K562 (cell line): ENCODE data around the gene WBP1L. TPM values are rescaled to one million over a fixed set of nuclear protein-coding genes. Genes with fewer than 3 reads are reported as not detected.

ENCODE experiments used
- ATAC-seq: fragments of 200-7000 bp; cut with Tn5 transposase; 3 replicates; pipeline ENCODE4 v1.9.1; 2020; ENCODE audit warnings: moderate library complexity
- BruUV-seq: library from RNA; stranded (reverse); fragments of 400-500 nt; replicated peaks from 2 replicates; lab custom pipeline; 2021; lab: Mats Ljungman, UMichigan
- CTCF ChIA-PET: fragments of 300-600 bp; formaldehyde crosslinking; extraction: SDS; loops from one replicate; lab custom pipeline; 2021; ENCODE audit warnings: low intra/inter-chr PET ratio; lab: Yijun Ruan, JAX
- POLR2A ChIA-PET: fragments of 300-600, 350-650 bp; sonication (Branson Sonifier 250); formaldehyde crosslinking; extraction: SDS; loops from one replicate; lab custom pipeline; 2021; ENCODE audit warnings: antibody characterized with exemption, inconsistent platforms; lab: Yijun Ruan, JAX
- DNase-seq, 4 experiments: peaks; one replicate each; pipeline versions ENCODE4 v3.0.0 to v3.0.0-alpha.2; 2011 to 2018; ENCODE audit warnings: low spot score in 3 of 4, mixed read lengths in 3 of 4; ENCODE audit errors: extremely low read depth in 1 of 4
- FAIRE-seq: peaks from 2 replicates; lab custom pipeline; 2011; peaks lifted over from hg19 to GRCh38; lab: Jason Lieb, UNC
- H2AFZ ChIP-seq: 2 replicates; pipeline ENCODE4 v1.6.0; 2011; ENCODE audit warnings: low read depth, low read length, control low read depth, inconsistent platforms
- H3K27ac ChIP-seq: fragments of 200-600 bp; 3 replicates; pipeline ENCODE4 v1.8.0; 2011; ENCODE audit warnings: low read depth, mild to moderate bottlenecking, control low read depth, inconsistent platforms, low read length, moderate library complexity, mixed read lengths; ENCODE audit errors: extremely low read depth
- H3K27me3 ChIP-seq, 2 experiments: fragments of 300-600 bp in 1 of 2; 2 replicates in 1 of 2; 3 replicates in 1 of 2; pipeline versions ENCODE4 v1.6.0 to v1.8.0; 2011; ENCODE audit warnings: inconsistent platforms in 2 of 2, low read length in 2 of 2, mild to moderate bottlenecking in 1 of 2, mixed read lengths in 1 of 2, moderate library complexity in 1 of 2; ENCODE audit not compliant: control insufficient read depth in 2 of 2, insufficient read depth in 2 of 2
- H3K36me3 ChIP-seq: fragments of 300-600 bp; 3 replicates; pipeline ENCODE4 v1.8.0; 2011; ENCODE audit warnings: mild to moderate bottlenecking, low read length, inconsistent platforms; ENCODE audit not compliant: control insufficient read depth, insufficient read depth
- H3K4me1 ChIP-seq, 2 experiments: fragments of 200-600 bp in 1 of 2; replicated peaks in 1 of 2; 2 replicates in 1 of 2; 3 replicates in 1 of 2; pipeline versions ENCODE4 v1.5.1 to v1.8.0; 2011; ENCODE audit warnings: inconsistent platforms in 2 of 2, low read length in 2 of 2, mild to moderate bottlenecking in 1 of 2, mixed read lengths in 1 of 2, moderate library complexity in 1 of 2; ENCODE audit not compliant: control insufficient read depth in 2 of 2, insufficient read depth in 2 of 2
- H3K4me2 ChIP-seq: 2 replicates; pipeline ENCODE4 v1.6.1; 2011; ENCODE audit warnings: low read length, control low read depth, inconsistent platforms, mixed read lengths; ENCODE audit not compliant: insufficient read depth
- H3K4me3 ChIP-seq: fragments of 200-600 bp; sonication (generic), shearing (Covaris generic); 2 replicates; pipeline ENCODE4 v1.5.1; 2016; ENCODE audit warnings: control low read depth, inconsistent platforms
- H3K79me2 ChIP-seq: fragments of 200-600 bp; 3 replicates; pipeline ENCODE4 v1.8.0; 2011; ENCODE audit warnings: low read length, inconsistent platforms; ENCODE audit not compliant: control insufficient read depth, insufficient read depth
- H3K9ac ChIP-seq, 2 experiments: 2 replicates each; pipeline versions ENCODE4 v1.6.0 to v1.6.1; 2011; ENCODE audit warnings: low read depth in 2 of 2, low read length in 2 of 2, control low read depth in 1 of 2, inconsistent platforms in 1 of 2, mild to moderate bottlenecking in 1 of 2, mixed read lengths in 1 of 2; ENCODE audit not compliant: insufficient read depth in 1 of 2
- H3K9me1 ChIP-seq: one replicate; pipeline ENCODE4 v1.6.0; 2011; ENCODE audit warnings: inconsistent platforms, mild to moderate bottlenecking, low read length, moderate library complexity; ENCODE audit not compliant: control insufficient read depth, insufficient read depth
- H3K9me3 ChIP-seq: replicated peaks from 2 replicates; pipeline ENCODE4 v1.5.1; 2011; ENCODE audit warnings: low read depth, low read length, inconsistent platforms; ENCODE audit not compliant: control insufficient read depth, insufficient read depth
- H4K20me1 ChIP-seq: replicated peaks from 2 replicates; pipeline ENCODE4 v1.6.1; 2011; ENCODE audit warnings: low read length, inconsistent platforms, mixed read lengths; ENCODE audit not compliant: control insufficient read depth, insufficient read depth
- ARID1B ChIP-seq: fragments of 450-650 bp; IDR thresholded peaks from 2 replicates; pipeline ENCODE4 v1.6.1; 2016; ENCODE audit warnings: antibody characterized with exemption, mild to moderate bottlenecking, inconsistent platforms
- CBFA2T3 ChIP-seq: fragments of 450-650 bp; IDR thresholded peaks from 2 replicates; pipeline ENCODE4 v1.6.1; 2017
- GABPB2 ChIP-seq: fragments of 250-450 bp; sonication (Bioruptor Pico); conservative IDR thresholded peaks from 2 replicates; pipeline ENCODE4 v1.5.1; 2021; ENCODE audit warnings: mild to moderate bottlenecking
- JUND ChIP-seq, 2 experiments: IDR thresholded peaks; 2 replicates in 1 of 2; 3 replicates in 1 of 2; pipeline ENCODE4 v1.6.1; 2011; ENCODE audit warnings: borderline replicate concordance in 2 of 2, low read depth in 2 of 2, low read length in 2 of 2, improper control_type of control experiment in 1 of 2, missing biosample characterization in 1 of 2, missing genetic modification characterization in 1 of 2, missing genetic modification reagents in 1 of 2
- MYC ChIP-seq, 2 experiments: fragments of 250-450 bp in 1 of 2; sonication (Bioruptor Pico) in 1 of 2; IDR thresholded peaks; 2 replicates each; pipeline versions ENCODE4 v1.5.1 to v1.6.1; 2012 to 2021; ENCODE audit warnings: low read depth in 2 of 2, borderline replicate concordance in 1 of 2, improper control_type of control experiment in 1 of 2, low read length in 1 of 2, mild to moderate bottlenecking in 1 of 2, moderate library complexity in 1 of 2
- NEUROD1 ChIP-seq: fragments of 150-350 bp; IDR thresholded peaks from 2 replicates; pipeline ENCODE4 v1.6.1; 2014; ENCODE audit warnings: borderline replicate concordance, low read length, low read depth; ENCODE audit not compliant: partially characterized antibody
- RAD21 ChIP-seq, 2 experiments: fragments of 250-450 bp in 1 of 2; fragments of 450-650 bp in 1 of 2; sonication (Bioruptor Pico) in 1 of 2; formaldehyde crosslinking in 1 of 2; IDR thresholded peaks in 1 of 2; conservative IDR thresholded peaks in 1 of 2; 2 replicates each; pipeline versions ENCODE4 v1.4.0 to v1.8.0; 2020 to 2022; ENCODE audit warnings: mild to moderate bottlenecking in 2 of 2, moderate library complexity in 1 of 2
- TCF3 ChIP-seq: sonication (generic); formaldehyde crosslinking; IDR thresholded peaks from 2 replicates; pipeline ENCODE4 v1.4.0; 2020; ENCODE audit warnings: mild to moderate bottlenecking, missing genetic modification reagents
- WGBS: fragments of 100-300 bp; shearing (Covaris generic); methylation state at CpG from one replicate; pipeline ENCODE4 v1.1.6; 2016; ENCODE audit warnings: low coverage, mixed read lengths; ENCODE audit not compliant: insufficient coverage; ENCODE audit errors: missing lambda C conversion rate; 5-methylcytosine and 5-hydroxymethylcytosine counted together
- in situ Hi-C: fragments of 300-500 bp; cut with MboI; formaldehyde crosslinking; loops from 4 replicates; pipeline ENCODE4 v1.15.0; 2018; ENCODE audit warnings: inconsistent platforms, mixed read lengths
- intact Hi-C: fragments of 100-400 bp; cut with micrococcal nuclease; formaldehyde crosslinking; loops from 2 replicates; pipeline ENCODE4 v1.14.2; 2022
- polyA plus RNA-seq, 8 experiments: library from polyadenylated mRNA; depleted of rRNA in 4 of 8; stranded (reverse) in 5 of 8; unstranded in 3 of 8; fragments of >200 nt; fragmentation: Nextera tagmentation in 2 of 8; fragmentation: Illumina TruSeq in 1 of 8; extraction: Ambion mirVana in 2 of 8; extraction: Trizol in 1 of 8; gene quantifications; 2 replicates each; pipeline versions ENCODE4 v1.2.1 to v1.2.3, GENCODE V29; 2011 to 2014; ENCODE audit warnings: inconsistent platforms in 1 of 8, missing spikeins in 1 of 8
- total RNA-seq, 7 experiments: library from RNA; depleted of rRNA in 6 of 7; stranded (reverse); fragments of >200 nt in 6 of 7; fragmentation: Illumina TruSeq in 2 of 7; extraction: Trizol in 2 of 7; gene quantifications; 2 replicates each; pipeline versions ENCODE4 v1.2.1 to v1.2.3, GENCODE V29; 2011 to 2021; ENCODE audit warnings: low replicate concordance in 1 of 7
- TF ChIP-seq, protein P1 (sequence below): fragments of 250-450 bp; sonication (Bioruptor Pico); IDR thresholded peaks from 2 replicates; pipeline ENCODE4 v1.5.0; 2021; ENCODE audit warnings: mild to moderate bottlenecking, moderate library complexity
- TF ChIP-seq, protein P2 (sequence below): sonication (generic); IDR thresholded peaks from 2 replicates; pipeline ENCODE4 v1.6.1; 2016
- TF ChIP-seq, protein P3 (sequence below): fragments of 150-350 bp; IDR thresholded peaks from 2 replicates; pipeline ENCODE4 v1.6.1; 2014; ENCODE audit warnings: low read depth, mild to moderate bottlenecking, low read length, borderline replicate concordance

The WBP1L gene
- total and polyA plus RNA-seq, 9 of the 15 experiments (the other 6 are each of a cell fraction or from before 2014, with no cell fraction given): 3.2 to 14.4 (median 11.3) TPM

DNA sequence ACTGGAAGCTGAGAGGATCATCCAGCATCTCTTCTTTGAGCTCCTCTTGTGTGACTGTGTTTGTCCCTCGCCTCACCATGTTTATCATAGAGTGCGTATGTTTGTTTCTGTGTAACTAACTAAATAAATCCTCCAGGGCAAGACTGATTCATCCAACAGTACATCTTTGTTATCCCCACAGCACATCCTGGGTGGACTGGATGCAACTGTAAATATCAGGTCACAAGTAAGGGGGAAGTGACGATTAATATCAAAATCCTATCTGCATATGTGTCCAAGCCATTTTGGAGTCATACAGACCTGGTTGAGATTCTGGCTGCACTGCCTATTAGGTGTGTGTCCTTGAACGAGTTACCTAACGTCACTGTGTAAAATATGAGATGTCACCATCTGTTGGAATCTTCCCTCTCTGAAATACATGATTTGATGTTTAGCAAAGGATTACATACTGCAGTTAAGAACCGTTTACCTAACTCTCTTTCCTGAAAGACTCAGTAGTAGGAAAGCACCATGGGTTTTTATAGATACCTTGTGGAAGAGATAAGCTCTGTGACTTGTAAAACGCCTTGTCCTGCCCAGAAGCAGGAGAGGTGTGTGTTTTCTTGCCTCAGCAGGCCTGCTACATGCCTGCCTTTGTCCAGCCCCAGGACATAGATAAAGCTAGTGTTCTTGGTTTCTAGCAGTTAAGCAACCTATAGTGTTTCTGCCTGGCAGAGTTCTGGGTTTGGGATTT, 25.8 kb downstream of the WBP1L start:
- no TSS peak for BruUV-seq
- no peak overlapping the region for H3K4me3 ChIP-seq
- peaks cover 27% of the 10 kb centered on the region for H3K79me2 ChIP-seq
- no peaks in the 10 kb centered on the region for H3K27me3 ChIP-seq
- DNase-seq (peak in 2 of 4 experiments; percentile 32 to 76), FAIRE-seq (peak; percentile 91), ATAC-seq (peak; percentile 90)
- intact Hi-C loops (no loop called here), in situ Hi-C loops (no loop called here)
- WGBS: 9% methylated on average over 7 of the region's 7 CpGs
- CTCF ChIA-PET: no interaction called here
- peak overlapping the region; percentile 58; the same call in 2 of the 3 replicates for H3K27ac ChIP-seq
- POLR2A ChIA-PET: interaction anchor here (0.6 to 1.4 kb wide), 4 partner anchors 10 to 414 kb away, joined by 3 to 4 read pairs (median 4); no protein-coding TSS in a partner anchor
- H4K20me1 ChIP-seq: no peaks in the 10 kb centered on the region
- peaks cover 13 to 31% of the 10 kb centered on the region in 2 experiments; a peak in 4 of 5 replicates for H3K4me1 ChIP-seq
- H3K9me1 ChIP-seq: no peaks in the 10 kb centered on the region
- H2AFZ ChIP-seq: no peak overlapping the region
- H3K9me3 ChIP-seq: no peaks in the 10 kb centered on the region
- peaks cover 5% of the 10 kb centered on the region; the same call in 1 of the 3 replicates for H3K36me3 ChIP-seq
- H3K4me2 ChIP-seq: peak overlapping the region; percentile 26
- H3K9ac ChIP-seq: no peak overlapping the region
- TF ChIP-seq RAD21 (CRISPR knock-in tag; conservative IDR thresholded peaks at IDR 0.05 in 1 of 2, IDR thresholded peaks at IDR 0.05 in 1 of 2) (0 out of 4 replicates have a peak, but pooled peaks of 1 of the 2 experiments have one; percentile 7), ARID1B (peak; percentile 39), GABPB2 (CRISPR knock-in tag) (no peak), CBFA2T3 (peak; percentile 49), NEUROD1 (no peak), MYC (IDR thresholded peaks at IDR 0.05; ENCODE audit: low read depth, low read length) (0 out of 2 replicates have a peak, but pooled peaks have one; percentile 12), MYC (CRISPR knock-in tag; IDR thresholded peaks at IDR 0.05; ENCODE audit: borderline replicate concordance, low read depth) (no peak), JUND (IDR thresholded peaks at IDR 0.05; ENCODE audit: borderline replicate concordance, low read depth, low read length) (no peak), JUND (tag; IDR thresholded peaks at IDR 0.05; ENCODE audit: borderline replicate concordance, low read depth, low read length) (0 out of 3 replicates have a peak, but pooled peaks have one; percentile 10), TCF3 (peak; percentile 32; the same call in 1 of the 2 replicates)
- TF ChIP-seq, protein P1, sequence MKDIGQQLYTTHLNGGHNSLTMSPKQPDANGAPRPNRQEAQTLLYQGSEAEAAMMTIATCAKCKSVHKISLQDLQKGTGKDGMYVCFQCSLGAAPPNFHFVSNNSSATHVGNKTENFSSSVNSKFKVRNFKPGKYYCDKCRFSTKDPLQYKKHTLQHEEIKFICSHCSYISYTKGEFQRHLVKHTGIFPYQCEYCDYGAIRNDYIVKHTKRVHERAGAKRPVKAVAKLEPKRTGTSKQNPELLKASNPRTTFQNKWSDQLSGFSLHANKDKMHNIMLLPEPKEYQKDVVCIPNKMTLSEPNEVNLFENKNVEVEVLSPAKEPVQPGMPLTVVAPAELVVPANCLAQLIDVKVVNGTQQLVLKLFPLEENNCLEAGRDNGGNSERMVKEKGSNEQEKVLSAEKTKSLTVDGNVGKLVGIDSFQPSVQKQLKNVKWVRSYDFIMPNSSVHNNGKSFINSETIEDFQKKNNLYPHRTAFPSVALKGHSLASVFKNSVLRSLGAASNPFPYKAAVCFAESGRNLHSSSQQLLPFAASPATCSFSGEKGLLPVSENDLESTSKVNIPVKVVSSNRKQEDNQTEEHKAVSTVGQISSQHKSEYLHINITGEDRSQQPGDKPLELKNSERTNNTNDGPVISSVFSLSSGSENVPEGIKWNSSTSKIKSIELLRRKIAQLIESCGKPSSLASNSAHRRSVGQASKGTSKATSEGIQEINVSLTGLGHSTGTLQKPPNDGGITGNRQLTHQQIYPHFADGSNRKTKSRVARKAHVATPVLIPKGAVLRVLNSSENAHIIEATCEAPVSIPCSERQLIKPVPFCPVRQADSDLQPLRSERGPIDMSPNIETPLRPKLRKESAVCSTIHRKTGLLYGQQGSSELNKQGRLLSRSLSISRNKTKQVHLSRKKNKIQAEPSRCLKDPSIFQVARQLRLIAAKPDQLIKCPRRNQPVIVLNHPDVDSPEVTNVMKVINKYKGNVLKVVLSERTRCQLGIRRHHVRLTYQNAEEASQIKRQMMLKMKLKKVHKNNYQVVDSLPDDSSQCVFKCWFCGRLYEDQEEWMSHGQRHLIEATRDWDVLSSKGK (CRISPR knock-in tag): no peak
- TF ChIP-seq, protein P2, sequence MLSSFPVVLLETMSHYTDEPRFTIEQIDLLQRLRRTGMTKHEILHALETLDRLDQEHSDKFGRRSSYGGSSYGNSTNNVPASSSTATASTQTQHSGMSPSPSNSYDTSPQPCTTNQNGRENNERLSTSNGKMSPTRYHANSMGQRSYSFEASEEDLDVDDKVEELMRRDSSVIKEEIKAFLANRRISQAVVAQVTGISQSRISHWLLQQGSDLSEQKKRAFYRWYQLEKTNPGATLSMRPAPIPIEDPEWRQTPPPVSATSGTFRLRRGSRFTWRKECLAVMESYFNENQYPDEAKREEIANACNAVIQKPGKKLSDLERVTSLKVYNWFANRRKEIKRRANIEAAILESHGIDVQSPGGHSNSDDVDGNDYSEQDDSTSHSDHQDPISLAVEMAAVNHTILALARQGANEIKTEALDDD: peak; percentile 74; the same call in 1 of the 2 replicates
- TF ChIP-seq, protein P3, sequence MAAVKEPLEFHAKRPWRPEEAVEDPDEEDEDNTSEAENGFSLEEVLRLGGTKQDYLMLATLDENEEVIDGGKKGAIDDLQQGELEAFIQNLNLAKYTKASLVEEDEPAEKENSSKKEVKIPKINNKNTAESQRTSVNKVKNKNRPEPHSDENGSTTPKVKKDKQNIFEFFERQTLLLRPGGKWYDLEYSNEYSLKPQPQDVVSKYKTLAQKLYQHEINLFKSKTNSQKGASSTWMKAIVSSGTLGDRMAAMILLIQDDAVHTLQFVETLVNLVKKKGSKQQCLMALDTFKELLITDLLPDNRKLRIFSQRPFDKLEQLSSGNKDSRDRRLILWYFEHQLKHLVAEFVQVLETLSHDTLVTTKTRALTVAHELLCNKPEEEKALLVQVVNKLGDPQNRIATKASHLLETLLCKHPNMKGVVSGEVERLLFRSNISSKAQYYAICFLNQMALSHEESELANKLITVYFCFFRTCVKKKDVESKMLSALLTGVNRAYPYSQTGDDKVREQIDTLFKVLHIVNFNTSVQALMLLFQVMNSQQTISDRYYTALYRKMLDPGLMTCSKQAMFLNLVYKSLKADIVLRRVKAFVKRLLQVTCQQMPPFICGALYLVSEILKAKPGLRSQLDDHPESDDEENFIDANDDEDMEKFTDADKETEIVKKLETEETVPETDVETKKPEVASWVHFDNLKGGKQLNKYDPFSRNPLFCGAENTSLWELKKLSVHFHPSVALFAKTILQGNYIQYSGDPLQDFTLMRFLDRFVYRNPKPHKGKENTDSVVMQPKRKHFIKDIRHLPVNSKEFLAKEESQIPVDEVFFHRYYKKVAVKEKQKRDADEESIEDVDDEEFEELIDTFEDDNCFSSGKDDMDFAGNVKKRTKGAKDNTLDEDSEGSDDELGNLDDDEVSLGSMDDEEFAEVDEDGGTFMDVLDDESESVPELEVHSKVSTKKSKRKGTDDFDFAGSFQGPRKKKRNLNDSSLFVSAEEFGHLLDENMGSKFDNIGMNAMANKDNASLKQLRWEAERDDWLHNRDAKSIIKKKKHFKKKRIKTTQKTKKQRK: no peak
